GM23248 (cell line): Measurements from ENCODE around the gene APOL4. TPM values are rescaled to one million over a fixed set of nuclear protein-coding genes. Genes with fewer than 3 reads are reported as not detected.
A peak's percentile ranks its signal among the peaks of the same experiment; 100 is the strongest.
"Not testable (repeated sequence)": the region's sequence is repeated elsewhere in the genome, so short reads cannot be mapped to it uniquely, and the experiment has no call there.

Source experiments
- DNase-seq: peaks from one replicate; pipeline ENCODE4 v3.0.0-alpha.2; 2015
- H2AFZ ChIP-seq: fragments of 200-600 bp; sonication (generic); 2 replicates; pipeline ENCODE4 v1.6.1; 2016; ENCODE audit warnings: antibody characterized with exemption
- H3F3A ChIP-seq: fragments of 200-600 bp; sonication (generic); 2 replicates; pipeline ENCODE4 v1.6.1; 2016; ENCODE audit warnings: mild to moderate bottlenecking, antibody characterized with exemption, mixed run types; ENCODE audit not compliant: insufficient read depth
- H3K27ac ChIP-seq: fragments of 200-600 bp; sonication (generic); 2 replicates; pipeline ENCODE4 v1.5.1; 2016; ENCODE audit warnings: mild to moderate bottlenecking
- H3K27me3 ChIP-seq: fragments of 200-600 bp; sonication (generic); replicated peaks from 2 replicates; pipeline ENCODE4 v1.6.1; 2016; ENCODE audit warnings: mild to moderate bottlenecking; ENCODE audit not compliant: insufficient read depth
- H3K36me3 ChIP-seq: fragments of 200-600 bp; sonication (generic); 2 replicates; pipeline ENCODE4 v1.6.1; 2016; ENCODE audit warnings: low read depth, mild to moderate bottlenecking
- H3K4me1 ChIP-seq: fragments of 200-600 bp; sonication (generic); 2 replicates; pipeline ENCODE4 v1.6.1; 2016; ENCODE audit warnings: mild to moderate bottlenecking; ENCODE audit not compliant: insufficient read depth
- H3K4me2 ChIP-seq: fragments of 200-600 bp; sonication (generic); one replicate; pipeline ENCODE4 v1.6.1; 2016; ENCODE audit warnings: mild to moderate bottlenecking; ENCODE audit not compliant: unreplicated experiment
- H3K4me3 ChIP-seq: fragments of 200-600 bp; sonication (generic); 2 replicates; pipeline ENCODE4 v1.5.1; 2016; ENCODE audit warnings: mild to moderate bottlenecking
- H3K79me2 ChIP-seq: fragments of 200-600 bp; sonication (generic); 2 replicates; pipeline ENCODE4 v1.6.1; 2016; ENCODE audit warnings: mild to moderate bottlenecking; ENCODE audit not compliant: insufficient read depth
- H3K9ac ChIP-seq: fragments of 200-600 bp; sonication (generic); 2 replicates; pipeline ENCODE4 v1.6.1; 2016; ENCODE audit warnings: mild to moderate bottlenecking
- H3K9me2 ChIP-seq: fragments of 200-600 bp; sonication (generic); 2 replicates; pipeline ENCODE4 v1.6.1; 2016; ENCODE audit warnings: mixed run types, mild to moderate bottlenecking, moderate library complexity; ENCODE audit not compliant: insufficient read depth
- H3K9me3 ChIP-seq: fragments of 200-600 bp; sonication (generic); one replicate; pipeline ENCODE4 v1.6.1; 2017; ENCODE audit warnings: low read depth
- H4K20me1 ChIP-seq: fragments of 200-600 bp; sonication (generic); 2 replicates; pipeline ENCODE4 v1.6.0; 2016; ENCODE audit not compliant: insufficient read depth
- EZH2 ChIP-seq: fragments of 200-600 bp; sonication (generic); IDR thresholded peaks from 2 replicates; pipeline ENCODE4 v1.6.1; 2018; ENCODE audit warnings: antibody characterized with exemption, mild to moderate bottlenecking; ENCODE audit not compliant: insufficient read depth, poor library complexity, severe bottlenecking
- EZH2phosphoT487 ChIP-seq: fragments of 200-600 bp; sonication (generic); IDR thresholded peaks from 2 replicates; pipeline ENCODE4 v1.6.1; 2018; ENCODE audit warnings: antibody characterized with exemption, moderate library complexity, mild to moderate bottlenecking, low read depth; ENCODE audit not compliant: insufficient read depth
- WGBS, 2 experiments: methylation state at CpG; one replicate each; pipeline ENCODE4 v1.1.6; 2015 to 2017; ENCODE audit warnings: low lambda C conversion rate in 2 of 2, low coverage in 1 of 2; ENCODE audit errors: missing lambda C conversion rate in 2 of 2; 5-methylcytosine and 5-hydroxymethylcytosine counted together
- in situ Hi-C: fragments of 300-500 bp; cut with MboI; formaldehyde crosslinking; loops from 2 replicates; pipeline ENCODE4 v1.15.0; 2020
- polyA plus RNA-seq: library from polyadenylated mRNA; unstranded; fragments of >200 nt; fragmentation: Nextera tagmentation; extraction: Ambion mirVana; gene quantifications from 2 replicates; pipeline ENCODE4 v1.2.1, GENCODE V29; 2016
- total RNA-seq: library from RNA; depleted of rRNA; stranded (reverse); fragments of >200 nt; shearing (Covaris generic); gene quantifications from 2 replicates; pipeline ENCODE4 v1.2.3, GENCODE V29; 2014

Gene APOL4
- total and polyA plus RNA-seq, 2 experiments from 2014 or later, result not detected

DNA sequence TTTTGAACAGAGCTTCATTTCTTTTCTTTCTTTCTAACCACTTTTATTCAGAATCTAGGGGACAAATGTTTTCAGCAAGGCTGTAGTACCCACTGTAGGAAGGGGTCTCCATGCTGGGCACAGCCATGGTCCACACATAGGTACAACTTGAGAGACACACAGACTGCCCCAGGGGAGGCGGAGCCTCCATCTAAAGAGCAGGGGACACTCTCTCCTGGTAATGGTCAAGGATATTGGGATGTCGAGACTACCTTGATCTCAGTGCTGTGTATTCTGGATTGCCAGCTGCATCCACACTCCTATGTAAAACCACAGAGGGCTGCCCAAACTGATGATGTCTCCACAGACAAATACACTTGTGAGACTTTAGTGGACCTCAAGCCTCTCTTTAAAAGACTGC, 38.1 kb downstream of the APOL4 start:
- Histone ChIP-seq H3K79me2 (no peaks in the 10 kb centered on the region), H4K20me1 (no peaks in the 10 kb centered on the region), H3K4me2 (no peak overlapping the region), H3K27ac (no peak overlapping the region), H3K9me2 (no peaks in the 10 kb centered on the region), H3K36me3 (no peaks in the 10 kb centered on the region), H3K4me1 (peaks cover 6% of the 10 kb centered on the region; the same call in 1 of the 2 replicates), H3K27me3 (no peaks in the 10 kb centered on the region), H3F3A (no peaks in the 10 kb centered on the region), H3K9me3 (no peaks in the 10 kb centered on the region), H3K4me3 (no peak overlapping the region), H3K9ac (no peak overlapping the region), H2AFZ (no peak overlapping the region)
- DNase-seq, result no peak
- TF ChIP-seq EZH2phosphoT487 (no peak), EZH2 (no peak)
- in situ Hi-C loops, result no loop called here
- 88 to 92% methylated on average over 2 of the region's 2 CpGs for WGBS, 2 experiments

DNA sequence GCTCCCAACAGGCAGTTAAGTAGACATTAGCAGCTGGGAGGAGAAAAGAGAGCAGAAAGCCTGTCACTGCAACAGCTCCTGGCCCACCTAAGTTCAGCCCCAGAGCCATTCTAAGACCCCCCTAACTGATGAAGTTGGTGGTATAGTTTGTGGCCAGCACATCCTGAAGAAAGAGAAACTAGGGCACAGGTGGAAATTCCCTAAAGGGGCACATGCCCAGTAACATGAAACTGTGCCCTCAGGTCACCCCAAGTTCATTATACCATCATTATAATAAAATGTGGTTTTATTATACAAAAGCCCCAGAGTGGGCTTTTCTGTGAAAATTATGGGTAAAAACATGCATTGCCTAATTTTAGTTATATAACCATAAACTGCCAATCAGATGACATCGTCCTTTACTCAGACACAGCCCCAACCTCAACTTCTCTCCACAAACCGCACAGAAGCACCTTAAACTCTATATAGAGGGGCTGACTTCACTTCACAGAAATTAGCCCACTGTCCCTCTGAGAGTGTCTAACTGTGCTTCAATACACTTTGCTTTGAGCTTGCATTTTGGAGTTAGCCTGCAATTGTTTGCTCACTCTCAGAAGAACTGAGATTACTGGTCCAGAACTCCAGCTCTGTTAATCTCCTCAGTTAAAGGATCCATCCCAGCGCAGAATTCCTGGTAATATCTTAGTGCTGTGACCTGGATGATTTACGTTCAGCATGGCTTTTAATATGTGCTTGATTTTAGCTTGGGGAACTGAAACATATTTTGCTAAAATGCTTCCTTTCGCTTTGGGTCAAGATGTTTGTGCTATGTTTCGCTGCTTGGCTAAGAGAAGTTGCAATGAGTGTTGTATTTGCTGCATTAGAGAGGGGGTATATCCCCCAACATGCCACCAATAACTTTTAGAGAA, 39.2 kb downstream of the APOL4 start:
- DNase-seq, result no peak

DNA sequence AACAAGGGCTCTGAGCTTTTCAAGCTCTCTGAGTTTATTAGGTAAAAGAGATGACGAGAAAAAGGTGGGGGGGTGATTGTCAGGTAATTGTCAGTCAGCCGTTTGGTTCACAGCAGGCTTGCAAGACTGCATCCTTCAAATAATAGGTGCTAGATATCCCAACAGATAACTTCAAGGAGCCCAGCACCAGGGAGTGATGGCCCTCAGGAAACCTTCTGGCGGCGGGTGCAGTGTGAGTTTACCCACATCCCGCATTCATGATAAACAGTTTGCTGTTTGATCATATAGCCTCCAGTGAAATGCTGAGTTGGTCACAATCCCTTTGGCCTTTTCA, 39.8 kb downstream of the APOL4 start:
- H3K4me2 ChIP-seq, H3K27ac ChIP-seq, H4K20me1 ChIP-seq, H3K36me3 ChIP-seq, H3F3A ChIP-seq, H3K4me3 ChIP-seq, H3K27me3 ChIP-seq, H3K9ac ChIP-seq, H2AFZ ChIP-seq, DNase-seq, H3K9me3 ChIP-seq, in situ Hi-C loops, H3K9me2 ChIP-seq, H3K79me2 ChIP-seq: not testable (repeated sequence)
- peaks cover 12% of the 10 kb centered on the region for H3K4me1 ChIP-seq
- WGBS, 2 experiments, result 67 to 71% methylated on average over 5 of the region's 5 CpGs

More for the DNA sequence above, 39.2 kb downstream of the APOL4 start:
- TF ChIP-seq EZH2 (no peak), EZH2phosphoT487 (no peak)
- Histone ChIP-seq H3K9me3 (no peaks in the 10 kb centered on the region), H2AFZ (no peak overlapping the region), H4K20me1 (no peaks in the 10 kb centered on the region), H3K4me2 (no peak overlapping the region), H3K79me2 (no peaks in the 10 kb centered on the region), H3K9me2 (no peaks in the 10 kb centered on the region), H3K27me3 (no peaks in the 10 kb centered on the region), H3K4me1 (peaks cover 9% of the 10 kb centered on the region), H3K36me3 (no peaks in the 10 kb centered on the region), H3K9ac (no peak overlapping the region), H3K4me3 (no peak overlapping the region), H3F3A (peaks cover 3% of the 10 kb centered on the region; the same call in 1 of the 2 replicates), H3K27ac (no peak overlapping the region)
- WGBS, 2 experiments, result 74 to 76% methylated on average over 6 of the region's 6 CpGs
- in situ Hi-C loops, result no loop called here

DNA sequence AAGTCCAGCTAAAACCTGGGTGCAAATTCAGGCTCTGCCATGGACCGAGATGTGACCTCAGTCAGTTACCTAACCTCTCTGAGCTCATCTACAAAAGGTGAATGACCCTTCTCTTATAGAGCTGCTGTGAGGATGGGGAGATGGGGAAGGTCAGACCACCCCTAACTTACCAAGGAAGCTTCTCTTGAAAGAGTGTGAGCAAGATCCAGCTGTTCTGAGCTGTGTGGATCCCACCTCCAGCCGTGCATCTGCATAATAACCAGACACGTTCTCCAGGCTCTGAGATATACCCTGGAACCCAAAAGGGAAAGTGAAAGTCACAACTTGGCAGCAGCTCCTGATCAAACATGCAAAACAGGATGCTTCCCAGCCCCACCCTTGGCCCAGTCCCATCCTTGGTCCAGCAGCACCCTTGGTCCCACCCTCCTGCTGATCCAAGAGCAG, 41.1 kb downstream of the APOL4 start, which contains the start of gene APOL3:
Gene APOL3, minus strand, starts transcription at position 257 of the 444 bp plus-strand sequence. CDS start 11,700 bp downstream, outside the sequence.
- no peak for TF ChIP-seq EZH2
- TF ChIP-seq EZH2phosphoT487, result no peak
- peak; percentile 70 for DNase-seq
- no peaks in the 10 kb centered on the region for H3K9me2 ChIP-seq
- WGBS, 2 experiments, result 27 to 40% methylated on average over 3 of the region's 3 CpGs
- peak within 1 kb of the TSS; percentile 63 for H3K9ac ChIP-seq
- H3K9me3 ChIP-seq, result no peaks in the 10 kb centered on the region
- no peaks in the 10 kb centered on the region for H3K27me3 ChIP-seq
- H2AFZ ChIP-seq, result peak within 1 kb of the TSS; percentile 86
- no peaks in the 10 kb centered on the region for H3K36me3 ChIP-seq
- no peaks in the 10 kb centered on the region for H3K79me2 ChIP-seq
- H3F3A ChIP-seq, result peaks cover 7% of the 10 kb centered on the region; the same call in 1 of the 2 replicates
- in situ Hi-C loops, result no loop called here
- peak within 1 kb of the TSS; percentile 57 for H3K4me3 ChIP-seq
- no peaks in the 10 kb centered on the region for H4K20me1 ChIP-seq
- no peak within 1 kb of the TSS for H3K27ac ChIP-seq
- peak within 1 kb of the TSS; percentile 82 for H3K4me2 ChIP-seq
- H3K4me1 ChIP-seq, result peaks cover 24% of the 10 kb centered on the region
